SK-N-SH (cell line): ENCODE measurements around the gene CCDC138. TPM values are rescaled to one million over a fixed set of nuclear protein-coding genes. Genes with fewer than 3 reads are reported as not detected.
"Not testable (repeated sequence)": the region's sequence is repeated elsewhere in the genome, so short reads cannot be mapped to it uniquely, and the experiment has no call there.

Experiments used
- CTCF ChIA-PET: fragments of 300-600, 350-600 bp; formaldehyde crosslinking; extraction: SDS; loops from one replicate; lab custom pipeline; 2021; lab: Yijun Ruan, JAX
- POLR2A ChIA-PET: fragments of 350-600 bp; sonication (Branson Sonifier 250); formaldehyde crosslinking; extraction: SDS; loops from one replicate; lab custom pipeline; 2020; ENCODE audit warnings: antibody characterized with exemption, inconsistent platforms; lab: Yijun Ruan, JAX
- DNase-seq: peaks from one replicate; pipeline ENCODE4 v3.0.0; 2012
- H2AFZ ChIP-seq: fragments of 200-600 bp; sonication (generic); 2 replicates; pipeline ENCODE4 v1.8.1; 2016; ENCODE audit warnings: antibody characterized with exemption, mild to moderate bottlenecking, low read depth
- H3F3A ChIP-seq: fragments of 200-600 bp; sonication (generic); replicated peaks from 2 replicates; pipeline ENCODE3; 2016; ENCODE audit warnings: antibody characterized with exemption, mild to moderate bottlenecking; ENCODE audit not compliant: insufficient read depth
- H3K27ac ChIP-seq, 2 experiments: fragments of 200-500 bp in 1 of 2; fragments of 200-600 bp in 1 of 2; sonication (Bioruptor generic) in 1 of 2; sonication (generic), shearing (Covaris generic) in 1 of 2; 2 replicates each; pipeline versions ENCODE4 v1.5.1 to v1.6.1; 2014 to 2016; ENCODE audit warnings: low read depth in 2 of 2, inconsistent platforms in 1 of 2, low read length in 1 of 2, mild to moderate bottlenecking in 1 of 2, mixed read lengths in 1 of 2
- H3K27me3 ChIP-seq: fragments of 200-600 bp; sonication (generic), shearing (Covaris generic); 2 replicates; pipeline ENCODE4 v1.6.1; 2016; ENCODE audit warnings: mixed run types; ENCODE audit not compliant: insufficient read depth
- H3K36me3 ChIP-seq, 2 experiments: fragments of 200-500 bp in 1 of 2; fragments of 200-600 bp in 1 of 2; sonication (Bioruptor generic) in 1 of 2; sonication (generic) in 1 of 2; replicated peaks in 1 of 2; 2 replicates each; pipeline versions ENCODE3 to v1.5.1; 2014 to 2016; ENCODE audit warnings: low read length in 1 of 2, mild to moderate bottlenecking in 1 of 2; ENCODE audit not compliant: insufficient read depth in 2 of 2, control insufficient read depth in 1 of 2
- H3K4me1 ChIP-seq, 2 experiments: fragments of 200-500 bp in 1 of 2; fragments of 200-600 bp in 1 of 2; sonication (Bioruptor generic) in 1 of 2; sonication (generic), shearing (Covaris generic) in 1 of 2; 2 replicates each; pipeline versions ENCODE4 v1.5.1 to v1.6.1; 2014 to 2016; ENCODE audit warnings: low read depth in 1 of 2, low read length in 1 of 2, mixed run types in 1 of 2; ENCODE audit not compliant: insufficient read depth in 2 of 2, control insufficient read depth in 1 of 2
- H3K4me2 ChIP-seq: fragments of 200-600 bp; sonication (generic), shearing (Covaris generic); 2 replicates; pipeline ENCODE4 v1.6.1; 2017; ENCODE audit warnings: mixed run types
- H3K4me3 ChIP-seq, 2 experiments: fragments of 200-500 bp in 1 of 2; fragments of 200-600 bp in 1 of 2; sonication (Bioruptor generic) in 1 of 2; sonication (generic), shearing (Covaris generic) in 1 of 2; 2 replicates each; pipeline versions ENCODE4 v1.5.1 to v1.8.1; 2014 to 2016; ENCODE audit warnings: low read depth in 2 of 2, inconsistent platforms in 1 of 2, low read length in 1 of 2, mild to moderate bottlenecking in 1 of 2, mixed read lengths in 1 of 2, moderate library complexity in 1 of 2
- H3K79me2 ChIP-seq: fragments of 200-600 bp; sonication (generic); 2 replicates; pipeline ENCODE4 v1.8.1; 2017; ENCODE audit warnings: mild to moderate bottlenecking; ENCODE audit not compliant: insufficient read depth
- H3K9ac ChIP-seq: fragments of 200-600 bp; sonication (generic); 2 replicates; pipeline ENCODE4 v1.6.1; 2017; ENCODE audit warnings: mixed run types
- H3K9me2 ChIP-seq: fragments of 200-600 bp; sonication (generic); 2 replicates; pipeline ENCODE4 v1.6.1; 2017; ENCODE audit warnings: mixed run types
- H3K9me3 ChIP-seq: fragments of 200-600 bp; sonication (generic); 2 replicates; pipeline ENCODE4 v1.6.1; 2017; ENCODE audit warnings: mixed run types, mild to moderate bottlenecking, moderate library complexity
- H4K20me1 ChIP-seq: fragments of 200-600 bp; sonication (generic); 2 replicates; pipeline ENCODE4 v1.6.1; 2017; ENCODE audit warnings: mild to moderate bottlenecking, mixed run types; ENCODE audit not compliant: insufficient read depth
- ELF1 ChIP-seq: IDR thresholded peaks from 2 replicates; pipeline ENCODE4 v1.4.0; 2012
- EZH2phosphoT487 ChIP-seq: fragments of 200-600 bp; sonication (generic); IDR thresholded peaks from 2 replicates; pipeline ENCODE4 v1.6.1; 2017; ENCODE audit warnings: low read depth, mixed run types, mild to moderate bottlenecking, antibody characterized with exemption, moderate library complexity, borderline replicate concordance
- JUND ChIP-seq: IDR thresholded peaks from 2 replicates; pipeline ENCODE4 v1.4.0; 2012
- MAX ChIP-seq: IDR thresholded peaks from 2 replicates; pipeline ENCODE4 v1.4.0; 2012; ENCODE audit warnings: low read depth
- MEF2A ChIP-seq: IDR thresholded peaks from 2 replicates; pipeline ENCODE4 v1.4.0; 2012; ENCODE audit warnings: low read depth, borderline replicate concordance
- MXI1 ChIP-seq: IDR thresholded peaks from 2 replicates; pipeline ENCODE4 v1.6.1; 2012; ENCODE audit warnings: mild to moderate bottlenecking, low read depth, low read length, improper control_type of control experiment
- POLR2AphosphoS5 ChIP-seq: IDR thresholded peaks from 2 replicates; pipeline ENCODE4 v1.6.1; 2012; ENCODE audit warnings: low read depth, low read length
- RCOR1 ChIP-seq: fragments of 150-350 bp; IDR thresholded peaks from 2 replicates; pipeline ENCODE4 v1.6.1; 2017; ENCODE audit warnings: antibody characterized with exemption, low read length
- SIN3A ChIP-seq: IDR thresholded peaks from 2 replicates; pipeline ENCODE4 v1.6.1; 2012; ENCODE audit warnings: low read depth, mild to moderate bottlenecking, low read length, moderate library complexity, borderline replicate concordance
- TAF1 ChIP-seq: IDR thresholded peaks from 2 replicates; pipeline ENCODE4 v1.6.1; 2012; ENCODE audit warnings: low read depth, mild to moderate bottlenecking, low read length, moderate library complexity, borderline replicate concordance
- TCF12 ChIP-seq: IDR thresholded peaks from 2 replicates; pipeline ENCODE4 v1.4.0; 2012
- YY1 ChIP-seq: IDR thresholded peaks from 2 replicates; pipeline ENCODE4 v1.4.0; 2012; ENCODE audit warnings: low read depth, mild to moderate bottlenecking
- WGBS: methylation state at CpG from one replicate; pipeline ENCODE4 v1.1.6; 2017; ENCODE audit warnings: low lambda C conversion rate; 5-methylcytosine and 5-hydroxymethylcytosine counted together
- polyA plus RNA-seq, 3 experiments: library from polyadenylated mRNA; depleted of rRNA; stranded (reverse); fragments of >200 nt; gene quantifications; 2 replicates each; pipeline ENCODE4 v1.2.3, GENCODE V29; 2012
- TF ChIP-seq, protein P1 (sequence below): IDR thresholded peaks from 2 replicates; pipeline ENCODE4 v1.6.1; 2012; ENCODE audit warnings: mild to moderate bottlenecking, low read depth, low read length, moderate library complexity
- TF ChIP-seq, protein P2 (sequence below): fragments of 200-600 bp; sonication (generic); IDR thresholded peaks from 2 replicates; pipeline ENCODE4 v1.6.1; 2017; ENCODE audit warnings: antibody characterized with exemption, mild to moderate bottlenecking, moderate library complexity

CCDC138 gene, protein sequence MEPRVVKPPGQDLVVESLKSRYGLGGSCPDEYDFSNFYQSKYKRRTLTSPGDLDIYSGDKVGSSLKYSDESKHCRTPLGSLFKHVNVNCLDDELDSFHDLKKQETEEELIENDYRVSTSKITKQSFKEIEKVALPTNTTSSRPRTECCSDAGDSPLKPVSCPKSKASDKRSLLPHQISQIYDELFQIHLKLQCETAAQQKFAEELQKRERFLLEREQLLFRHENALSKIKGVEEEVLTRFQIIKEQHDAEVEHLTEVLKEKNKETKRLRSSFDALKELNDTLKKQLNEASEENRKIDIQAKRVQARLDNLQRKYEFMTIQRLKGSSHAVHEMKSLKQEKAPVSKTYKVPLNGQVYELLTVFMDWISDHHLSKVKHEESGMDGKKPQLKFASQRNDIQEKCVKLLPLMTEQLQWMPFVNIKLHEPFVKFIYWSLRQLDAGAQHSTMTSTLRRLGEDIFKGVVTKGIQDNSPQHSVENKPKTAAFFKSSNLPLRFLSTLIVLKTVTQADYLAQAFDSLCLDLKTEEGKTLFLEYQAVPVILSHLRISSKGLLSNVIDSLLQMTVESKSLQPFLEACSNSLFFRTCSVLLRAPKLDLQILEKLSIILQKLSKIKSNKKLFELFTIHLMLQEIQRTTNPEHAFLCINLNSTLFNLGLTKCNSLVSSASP
- 1.2 and 1.4 TPM in 2 replicates for polyA plus RNA-seq (2012; rRNA removed)
- polyA plus RNA-seq (2012; cell fraction: cytosol; rRNA removed): 1.8 and 1.9 TPM in 2 replicates
- 1.7 and 2.5 TPM in 2 replicates for polyA plus RNA-seq (2012; cell fraction: nucleus; rRNA removed)

GRCh38 chr2:108786354-108787215, at the start of gene CCDC138:
Gene CCDC138, plus strand, starts transcription at chr2:108786771. Its CDS starts 52 bp downstream, at chr2:108786823.
- peak within 1 kb of the TSS; percentile 92 for H3K4me2 ChIP-seq
- POLR2A ChIA-PET: no interaction called here

GRCh38 chr2:108757973-108758372, 28.6 kb upstream of the CCDC138 start:
- H3K4me3 ChIP-seq, H3K9me3 ChIP-seq, H2AFZ ChIP-seq, H3K9ac ChIP-seq, H3K79me2 ChIP-seq, H3K27me3 ChIP-seq, H4K20me1 ChIP-seq, H3K4me2 ChIP-seq, CTCF ChIA-PET, DNase-seq, POLR2A ChIA-PET, H3F3A ChIP-seq, H3K9me2 ChIP-seq, H3K4me1 ChIP-seq, H3K27ac ChIP-seq: not testable (repeated sequence)
- peaks cover 8 to 25% of the 10 kb centered on the region in 2 experiments for H3K36me3 ChIP-seq
- 93% methylated on average over 9 of the region's 9 CpGs for WGBS

More at GRCh38 chr2:108786354-108787215, at the start of gene CCDC138:
- Histone ChIP-seq H3K9me3 (no peaks in the 10 kb centered on the region), H3K27me3 (no peaks in the 10 kb centered on the region), H3K4me1 (peaks cover 0 to 3% of the 10 kb centered on the region in 2 experiments; a peak in 2 of 4 replicates), H3K27ac (peak within 1 kb of the TSS; percentile 39 to 81), H3K4me3 (peak within 1 kb of the TSS; percentile 80 to 88), H4K20me1 (no peaks in the 10 kb centered on the region), H3K79me2 (peaks cover 20% of the 10 kb centered on the region), H3K9ac (peak within 1 kb of the TSS; percentile 78), H3K9me2 (no peaks in the 10 kb centered on the region), H3K36me3 (peaks cover 43 to 45% of the 10 kb centered on the region in 2 experiments), H2AFZ (peak within 1 kb of the TSS; percentile 79), H3F3A (peaks cover 34% of the 10 kb centered on the region)
- TF ChIP-seq POLR2AphosphoS5: peak; percentile 90
- no peak; the same call in 1 of the 2 replicates for TF ChIP-seq SIN3A
- no peak for TF ChIP-seq YY1
- TF ChIP-seq TCF12: no peak
- TF ChIP-seq MEF2A: no peak
- no peak for TF ChIP-seq ELF1
- TF ChIP-seq, protein P1, sequence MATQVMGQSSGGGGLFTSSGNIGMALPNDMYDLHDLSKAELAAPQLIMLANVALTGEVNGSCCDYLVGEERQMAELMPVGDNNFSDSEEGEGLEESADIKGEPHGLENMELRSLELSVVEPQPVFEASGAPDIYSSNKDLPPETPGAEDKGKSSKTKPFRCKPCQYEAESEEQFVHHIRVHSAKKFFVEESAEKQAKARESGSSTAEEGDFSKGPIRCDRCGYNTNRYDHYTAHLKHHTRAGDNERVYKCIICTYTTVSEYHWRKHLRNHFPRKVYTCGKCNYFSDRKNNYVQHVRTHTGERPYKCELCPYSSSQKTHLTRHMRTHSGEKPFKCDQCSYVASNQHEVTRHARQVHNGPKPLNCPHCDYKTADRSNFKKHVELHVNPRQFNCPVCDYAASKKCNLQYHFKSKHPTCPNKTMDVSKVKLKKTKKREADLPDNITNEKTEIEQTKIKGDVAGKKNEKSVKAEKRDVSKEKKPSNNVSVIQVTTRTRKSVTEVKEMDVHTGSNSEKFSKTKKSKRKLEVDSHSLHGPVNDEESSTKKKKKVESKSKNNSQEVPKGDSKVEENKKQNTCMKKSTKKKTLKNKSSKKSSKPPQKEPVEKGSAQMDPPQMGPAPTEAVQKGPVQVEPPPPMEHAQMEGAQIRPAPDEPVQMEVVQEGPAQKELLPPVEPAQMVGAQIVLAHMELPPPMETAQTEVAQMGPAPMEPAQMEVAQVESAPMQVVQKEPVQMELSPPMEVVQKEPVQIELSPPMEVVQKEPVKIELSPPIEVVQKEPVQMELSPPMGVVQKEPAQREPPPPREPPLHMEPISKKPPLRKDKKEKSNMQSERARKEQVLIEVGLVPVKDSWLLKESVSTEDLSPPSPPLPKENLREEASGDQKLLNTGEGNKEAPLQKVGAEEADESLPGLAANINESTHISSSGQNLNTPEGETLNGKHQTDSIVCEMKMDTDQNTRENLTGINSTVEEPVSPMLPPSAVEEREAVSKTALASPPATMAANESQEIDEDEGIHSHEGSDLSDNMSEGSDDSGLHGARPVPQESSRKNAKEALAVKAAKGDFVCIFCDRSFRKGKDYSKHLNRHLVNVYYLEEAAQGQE: no peak
- peak; percentile 89 for TF ChIP-seq MXI1
- TF ChIP-seq MAX: peak; percentile 24; the same call in 1 of the 2 replicates
- TF ChIP-seq TAF1: peak; percentile 63
- no peak for TF ChIP-seq RCOR1
- TF ChIP-seq JUND: no peak
- TF ChIP-seq, protein P2, sequence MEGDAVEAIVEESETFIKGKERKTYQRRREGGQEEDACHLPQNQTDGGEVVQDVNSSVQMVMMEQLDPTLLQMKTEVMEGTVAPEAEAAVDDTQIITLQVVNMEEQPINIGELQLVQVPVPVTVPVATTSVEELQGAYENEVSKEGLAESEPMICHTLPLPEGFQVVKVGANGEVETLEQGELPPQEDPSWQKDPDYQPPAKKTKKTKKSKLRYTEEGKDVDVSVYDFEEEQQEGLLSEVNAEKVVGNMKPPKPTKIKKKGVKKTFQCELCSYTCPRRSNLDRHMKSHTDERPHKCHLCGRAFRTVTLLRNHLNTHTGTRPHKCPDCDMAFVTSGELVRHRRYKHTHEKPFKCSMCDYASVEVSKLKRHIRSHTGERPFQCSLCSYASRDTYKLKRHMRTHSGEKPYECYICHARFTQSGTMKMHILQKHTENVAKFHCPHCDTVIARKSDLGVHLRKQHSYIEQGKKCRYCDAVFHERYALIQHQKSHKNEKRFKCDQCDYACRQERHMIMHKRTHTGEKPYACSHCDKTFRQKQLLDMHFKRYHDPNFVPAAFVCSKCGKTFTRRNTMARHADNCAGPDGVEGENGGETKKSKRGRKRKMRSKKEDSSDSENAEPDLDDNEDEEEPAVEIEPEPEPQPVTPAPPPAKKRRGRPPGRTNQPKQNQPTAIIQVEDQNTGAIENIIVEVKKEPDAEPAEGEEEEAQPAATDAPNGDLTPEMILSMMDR: no peak
- TF ChIP-seq EZH2phosphoT487: no peak
- WGBS: under 1% methylated on average over 50 of the region's 78 CpGs
- CTCF ChIA-PET: no interaction called here
- DNase-seq: peak; percentile 96

DNA sequence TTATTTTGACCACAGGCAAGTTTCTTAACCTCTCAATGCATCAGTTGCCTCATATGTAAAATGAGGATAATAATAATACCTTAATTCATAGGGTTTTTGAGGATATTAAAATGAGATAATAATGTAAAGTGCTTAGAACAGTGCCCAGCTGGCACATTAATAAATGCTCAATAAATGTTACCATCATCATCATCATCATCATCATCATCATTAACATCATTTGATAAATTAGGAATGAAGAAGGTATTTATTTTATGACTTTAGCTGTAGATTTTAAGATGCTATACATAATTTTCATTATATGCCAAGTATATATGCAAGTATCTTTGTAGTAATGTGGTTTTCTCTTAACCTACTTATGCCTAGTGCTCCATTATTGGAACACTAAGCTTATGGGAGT, 24.0 kb upstream of the CCDC138 start:
- DNase-seq, H3K27ac ChIP-seq, POLR2A ChIA-PET, H3K4me1 ChIP-seq, H3K9me2 ChIP-seq, CTCF ChIA-PET, H3K27me3 ChIP-seq, H3F3A ChIP-seq, H3K9me3 ChIP-seq, H3K4me2 ChIP-seq, H2AFZ ChIP-seq, H3K79me2 ChIP-seq, H4K20me1 ChIP-seq, H3K4me3 ChIP-seq, H3K9ac ChIP-seq: not testable (repeated sequence)
- H3K36me3 ChIP-seq: peaks cover 31 to 41% of the 10 kb centered on the region in 2 experiments
